ENCODE data around the gene SYNGR3. TPM values are rescaled to one million over a fixed set of nuclear protein-coding genes. Genes with fewer than 3 reads are reported as not detected.

The SYNGR3 gene
- total and polyA plus RNA-seq, 2 of the 13 experiments (the other 11 are each of a cell fraction or from before 2014, with no cell fraction given), result 0.97 to 5.7 TPM

DNA sequence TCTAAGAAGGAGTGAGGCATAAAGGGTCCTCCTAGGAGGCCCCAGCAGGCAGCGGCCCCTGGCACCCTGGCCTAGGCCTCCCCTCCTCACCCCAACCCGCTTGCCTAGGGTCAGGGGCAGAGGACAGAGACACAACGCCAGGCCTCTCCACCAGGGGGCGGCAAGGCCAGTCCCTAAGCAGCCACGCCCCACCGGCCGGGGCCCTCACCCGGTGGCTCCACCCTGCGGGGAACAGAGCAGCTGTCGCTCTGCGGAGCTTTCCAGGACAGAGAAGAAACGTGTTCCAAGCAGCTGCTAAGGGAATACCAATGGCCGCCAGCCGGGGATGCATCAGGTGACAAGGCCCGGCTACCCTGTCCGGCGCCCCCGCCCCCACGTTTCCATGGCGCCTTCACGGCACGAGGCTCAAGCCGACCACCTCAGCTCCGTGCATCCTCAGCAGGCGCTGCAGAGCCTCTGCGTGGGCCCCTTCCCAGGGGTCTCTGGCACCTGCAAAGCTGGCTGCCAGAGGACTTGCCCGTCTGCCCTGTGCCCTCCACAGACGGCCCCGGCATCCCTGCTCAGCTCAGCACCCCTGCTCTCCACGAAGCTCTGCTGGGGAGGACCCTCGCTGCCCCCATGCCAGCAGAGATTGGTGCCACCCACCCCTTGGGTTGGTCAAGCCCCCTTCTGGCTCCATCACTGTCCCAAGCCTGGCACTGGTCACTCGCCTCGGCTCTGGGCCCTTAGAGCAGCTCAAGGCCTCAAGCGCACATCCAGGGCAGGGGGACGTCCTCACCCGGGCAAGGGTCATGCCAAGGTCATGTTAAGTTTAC, 14.3 kb downstream of the SYNGR3 start (continued):
- TF ChIP-seq ZNF329 (CRISPR knock-in tag; IDR thresholded peaks at IDR 0.05; ENCODE audit: low read depth) (no peak), KAT8 (CRISPR knock-in tag; IDR thresholded peaks at IDR 0.05) (peak; percentile 71), POLR2A (IDR thresholded peaks at IDR 0.05; ENCODE audit: insufficient read depth in 1 of 2, low read depth in 2 of 2, low read length in 2 of 2) (no peak), HNRNPL (IDR thresholded peaks at IDR 0.05; ENCODE audit: low read depth, low read length) (no peak), ZNF614 (CRISPR knock-in tag; IDR thresholded peaks at IDR 0.05; ENCODE audit: borderline replicate concordance) (peak; percentile 72; the same call in 1 of the 2 replicates), ZNF788 (CRISPR knock-in tag; IDR thresholded peaks at IDR 0.05; ENCODE audit: borderline replicate concordance) (peak; percentile 82), KMT2A (CRISPR knock-in tag; IDR thresholded peaks at IDR 0.05) (0 out of 2 replicates have a peak, but pooled peaks have one; percentile 24), RBM39 (IDR thresholded peaks at IDR 0.05; ENCODE audit: low read depth, low read length, poor library complexity, severe bottlenecking) (peak; percentile 86), MED13 (CRISPR knock-in tag; IDR thresholded peaks at IDR 0.05) (no peak), CEBPB (IDR thresholded peaks at IDR 0.05; ENCODE audit: borderline replicate concordance, low read depth, low read length) (no peak), ADNP (CRISPR knock-in tag; IDR thresholded peaks at IDR 0.05) (no peak), LBX2 (CRISPR knock-in tag; IDR thresholded peaks at IDR 0.05; ENCODE audit: borderline replicate concordance) (0 out of 2 replicates have a peak, but pooled peaks have one; percentile 63), HOXA5 (CRISPR knock-in tag; IDR thresholded peaks at IDR 0.05) (0 out of 2 replicates have a peak, but pooled peaks have one; percentile 28), ATF2 (CRISPR knock-in tag; IDR thresholded peaks at IDR 0.05) (peak; percentile 34; the same call in 1 of the 2 replicates), ZNF460 (CRISPR knock-in tag; IDR thresholded peaks at IDR 0.05; ENCODE audit: borderline replicate concordance) (no peak), ZKSCAN1 (IDR thresholded peaks at IDR 0.05; ENCODE audit: low read length) (0 out of 2 replicates have a peak, but pooled peaks have one; percentile 21), FLYWCH1 (CRISPR knock-in tag; IDR thresholded peaks at IDR 0.05) (no peak), ZNF557 (CRISPR knock-in tag; IDR thresholded peaks at IDR 0.05) (no peak), ELF3 (CRISPR knock-in tag; IDR thresholded peaks at IDR 0.05) (peak; percentile 37; the same call in 1 of the 2 replicates), MIER3 (CRISPR knock-in tag; IDR thresholded peaks at IDR 0.05; ENCODE audit: borderline replicate concordance) (peak; percentile 70; the same call in 1 of the 2 replicates), ARNTL (CRISPR knock-in tag; IDR thresholded peaks at IDR 0.05) (0 out of 2 replicates have a peak, but pooled peaks have one; percentile 27), SMARCE1 (IDR thresholded peaks at IDR 0.05; ENCODE audit: borderline replicate concordance) (no peak), HIC2 (CRISPR knock-in tag; IDR thresholded peaks at IDR 0.05; ENCODE audit: low read depth) (peak; percentile 66; the same call in 1 of the 2 replicates), FUBP1 (CRISPR knock-in tag; IDR thresholded peaks at IDR 0.05; ENCODE audit: borderline replicate concordance) (no peak)
- TF ChIP-seq, protein P1, sequence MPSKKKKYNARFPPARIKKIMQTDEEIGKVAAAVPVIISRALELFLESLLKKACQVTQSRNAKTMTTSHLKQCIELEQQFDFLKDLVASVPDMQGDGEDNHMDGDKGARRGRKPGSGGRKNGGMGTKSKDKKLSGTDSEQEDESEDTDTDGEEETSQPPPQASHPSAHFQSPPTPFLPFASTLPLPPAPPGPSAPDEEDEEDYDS (CRISPR knock-in tag; IDR thresholded peaks at IDR 0.05), result peak; percentile 55; the same call in 1 of the 2 replicates

Data from HepG2 (cell line).